ENCODE data around the gene THG1L. TPM values are rescaled to one million over a fixed set of nuclear protein-coding genes. Genes with fewer than 3 reads are reported as not detected.

Gene THG1L
- total and polyA plus RNA-seq, 9 donors: 8.9 to 23.6 (median 14.3) TPM

- Histone ChIP-seq H3K27ac (no peak overlapping the region), H3K27me3 (no peaks in the 10 kb centered on the region), H3K36me3 (no peaks in the 10 kb centered on the region), H3K4me3 (no peak overlapping the region), H3K9me3 (no peaks in the 10 kb centered on the region), H3K4me1 (ENCODE audit: insufficient read depth) (no peaks in the 10 kb centered on the region)
- no peak for DNase-seq
- TF ChIP-seq POLR2A (IDR thresholded peaks at IDR 0.05) (no peak), EP300 (IDR thresholded peaks at IDR 0.05) (no peak)
- 79 to 84% (median 83%) methylated on average over 12 of the region's 12 CpGs for WGBS, 3 donors
- intact Hi-C loops (cut with DNase I): loop anchor here in 1 of 4 donors (10.0 kb wide), 1 partner anchor 415 kb away; no protein-coding TSS in a partner anchor
Observed at GRCh38 chr5:157739388-157740228, 8.4 kb downstream of the THG1L start.

GRCh38 chr5:157740229-157740610 is 9.0 kb downstream of the THG1L start:
- Histone ChIP-seq H3K9me3 (no peaks in the 10 kb centered on the region), H3K36me3 (no peaks in the 10 kb centered on the region), H3K4me3 (no peak overlapping the region), H3K4me1 (ENCODE audit: insufficient read depth) (peaks cover 3% of the 10 kb centered on the region), H3K27me3 (no peaks in the 10 kb centered on the region), H3K27ac (no peak overlapping the region)
- intact Hi-C loops (cut with DNase I): loop anchor here in 1 of 4 donors (10.0 kb wide), 1 partner anchor 415 kb away; no protein-coding TSS in a partner anchor
- TF ChIP-seq POLR2A (IDR thresholded peaks at IDR 0.05) (no peak), CTCF (IDR thresholded peaks at IDR 0.05) (no peak), EP300 (IDR thresholded peaks at IDR 0.05) (no peak)
- no peak for DNase-seq
- 50 to 61% (median 55%) methylated on average over 3 of the region's 3 CpGs for WGBS, 3 donors

GRCh38 chr5:157741131-157741530 is 9.9 kb downstream of the THG1L start:
- WGBS, 3 donors: 64 to 77% (median 66%) methylated on average over 4 of the region's 4 CpGs
- Histone ChIP-seq H3K4me3 (no peak overlapping the region), H3K36me3 (no peaks in the 10 kb centered on the region), H3K27me3 (no peaks in the 10 kb centered on the region), H3K27ac (no peak overlapping the region), H3K9me3 (no peaks in the 10 kb centered on the region), H3K4me1 (ENCODE audit: insufficient read depth) (peaks cover 4% of the 10 kb centered on the region)
- no peak for DNase-seq
- TF ChIP-seq CTCF (IDR thresholded peaks at IDR 0.05) (no peak), POLR2A (IDR thresholded peaks at IDR 0.05) (no peak), EP300 (IDR thresholded peaks at IDR 0.05) (no peak)
- intact Hi-C loops (cut with DNase I): loop anchor here in 1 of 4 donors (10.0 kb wide), 1 partner anchor 416 kb away; no protein-coding TSS in a partner anchor

GRCh38 chr5:157743163-157744050 is 12.2 kb downstream of the THG1L start, which contains the start of gene LSM11:
Gene LSM11, plus strand, starts transcription at chr5:157743712. Its CDS starts 39 bp downstream, at chr5:157743751.
- intact Hi-C loops (cut with DNase I): loop anchor here in 1 of 4 donors (10.0 kb wide), 1 partner anchor 419 kb away; no protein-coding TSS in a partner anchor
- H3K4me3 ChIP-seq: peak within 1 kb of the TSS; percentile 52
- no peaks in the 10 kb centered on the region for H3K9me3 ChIP-seq
- TF ChIP-seq EP300 (IDR thresholded peaks at IDR 0.05) (no peak), POLR2A (IDR thresholded peaks at IDR 0.05) (no peak), CTCF (IDR thresholded peaks at IDR 0.05) (peak; percentile 97 to 100 (median 99))
- peaks cover 4% of the 10 kb centered on the region for H3K4me1 ChIP-seq (ENCODE audit: insufficient read depth)
- DNase-seq: peak; percentile 81 to 95 (median 87)
- H3K27me3 ChIP-seq: no peaks in the 10 kb centered on the region
- WGBS, 3 donors: 0% methylated on average over 63 to 79 of the region's 79 CpGs
- no peaks in the 10 kb centered on the region for H3K36me3 ChIP-seq
- peak within 1 kb of the TSS in 1 of 2 donors; percentile 1 for H3K27ac ChIP-seq
